ENCODE results near the gene SLC17A9.

GRCh38 chr20:62968378-62969178 is 16.1 kb downstream of the SLC17A9 start:
- TF ChIP-seq POLR2AphosphoS5 (IDR thresholded peaks at IDR 0.05; ENCODE audit: borderline replicate concordance, low read depth, low read length), result no peak
- TF ChIP-seq EZH2 (IDR thresholded peaks at IDR 0.05), result no peak
- no peak for TF ChIP-seq FOXP2 (optimal IDR thresholded peaks at IDR 0.05; ENCODE audit: control extremely low read depth, extremely low read length, insufficient read depth)

Data from SK-N-MC (cell line).